Adrenal gland (tissue), 12 donors: ENCODE results near the gene TADA2B. TPM values are rescaled to one million over a fixed set of nuclear protein-coding genes. Genes with fewer than 3 reads are reported as not detected.
A peak's percentile ranks its signal among the peaks of the same experiment; 100 is the strongest.

Experiments
- DNase-seq, 7 donors: peaks; one replicate each; pipeline ENCODE4 v3.0.0-alpha.2; 2019 to 2020
- H3K27ac ChIP-seq, 5 donors: fragments of 200-600 bp; sonication (generic) in 4 of 5; 1 replicate in 3 of 5; 2 replicates in 2 of 5; pipeline versions ENCODE4 v1.5.1 to v1.8.0; 2016 to 2020; ENCODE audit warnings: mild to moderate bottlenecking in 1 of 5
- H3K27me3 ChIP-seq: fragments of 200-600 bp; 2 replicates; pipeline ENCODE4 v1.8.0; 2021
- H3K36me3 ChIP-seq, 2 donors: fragments of 200-600 bp; replicated peaks in 1 of 2; 1 replicate in 1 of 2; 2 replicates in 1 of 2; pipeline versions ENCODE4 v1.5.1 to v1.8.0; 2018 to 2022
- H3K4me1 ChIP-seq, 2 donors: fragments of 200-600 bp; replicated peaks in 1 of 2; 1 replicate in 1 of 2; 2 replicates in 1 of 2; pipeline versions ENCODE4 v1.5.1 to v1.8.0; 2018 to 2021
- H3K4me3 ChIP-seq, 4 donors: fragments of 200-600 bp; sonication (generic) in 3 of 4; one replicate each; pipeline ENCODE4 v1.5.1; 2016 to 2018
- H3K9me3 ChIP-seq, 3 donors: fragments of 200-600 bp; sonication (generic) in 1 of 3; replicated peaks in 1 of 3; 1 replicate in 2 of 3; 2 replicates in 1 of 3; pipeline versions ENCODE4 v1.5.1 to v1.8.0; 2016 to 2021
- CTCF ChIP-seq, 6 experiments: fragments of 450-650 bp in 4 of 6; fragments of 200-600 bp in 2 of 6; sonication (generic) in 1 of 6; IDR thresholded peaks; 1 replicate in 5 of 6; 2 replicates in 1 of 6; pipeline versions ENCODE4 v1.5.1 to v1.8.0; 2016 to 2021; ENCODE audit warnings: antibody characterized with exemption in 6 of 6, mild to moderate bottlenecking in 2 of 6, moderate library complexity in 1 of 6
- POLR2A ChIP-seq, 2 donors: fragments of 450-650 bp; IDR thresholded peaks; one replicate each; pipeline ENCODE4 v1.6.1; 2017; ENCODE audit warnings: antibody characterized with exemption in 2 of 2, mild to moderate bottlenecking in 2 of 2, moderate library complexity in 1 of 2
- WGBS, 4 donors: extraction: QIAGEN DNeasy Blood & Tissue Kit in 2 of 4; methylation state at CpG; one replicate each; pipeline versions ENCODE4 v1.1.5 to v1.1.7; 2013 to 2017; 5-methylcytosine and 5-hydroxymethylcytosine counted together
- intact Hi-C, 2 donors: fragments of 100-400 bp; cut with DNase I; formaldehyde crosslinking; loops; one replicate each; pipeline versions ENCODE4 v1.14.1 to v1.15.0; 2022 to 2023
- polyA plus RNA-seq, 3 donors: library from polyadenylated mRNA; stranded (reverse); fragments of 200-250 nt in 2 of 3; fragments of 350-450 nt in 1 of 3; fragmentation: Illumina TruSeq in 1 of 3; extraction: RNeasy Lipid Tissue Mini Kit (QIAGEN cat#74804) in 1 of 3; gene quantifications; one replicate each; pipeline ENCODE4 v1.2.3, GENCODE V29; 2013 to 2014
- total RNA-seq, 9 donors: library from RNA; depleted of rRNA in 4 of 9; stranded (reverse); fragments of >200 nt in 4 of 9; fragments of 120-200 nt in 1 of 9; fragmentation: NEBNext Ultra II Directional in 1 of 9; extraction: Animal tissue kit (Norgen Biotek cat#: 25700) in 1 of 9; gene quantifications; one replicate each; pipeline versions ENCODE4 v1.1.0 to v1.2.4, GENCODE V29; 2013 to 2023
- donor health status: healthy with polysubstance abuse.
- donor health status: Bipolar disorder and iron deficiency.
- donor health status: DM: yes; HTN: yes; CAD: no.
- donor health status: DM: no; HTN: no; CAD: no.
- donor health status: DM: no; HTN: no; CAD: no.
- donor health status: DM: yes; HTN: yes; CAD: no.

The TADA2B gene
- total and polyA plus RNA-seq, 12 donors = 13.3 to 60.8 (median 32.4) TPM

GRCh38 chr4:7051905-7052304 lies 8.7 kb downstream of the TADA2B start:
- no peaks in the 10 kb centered on the region for H3K27me3 ChIP-seq
- TF ChIP-seq CTCF (IDR thresholded peaks at IDR 0.05) (no peak), POLR2A (IDR thresholded peaks at IDR 0.05) (no peak)
- peaks cover 0 to 24% of the 10 kb centered on the region in 2 donors for H3K36me3 ChIP-seq
- no peaks in the 10 kb centered on the region for H3K9me3 ChIP-seq
- 44 to 54% (median 51%) methylated on average over 12 to 14 of the region's 14 CpGs; no CpG with 5 or more reads in 1 of the 4 donors for WGBS, 4 donors
- peaks cover 29 to 46% of the 10 kb centered on the region in 2 donors for H3K4me1 ChIP-seq
- H3K4me3 ChIP-seq = no peak overlapping the region
- intact Hi-C loops = no loop called here
- peak overlapping the region; percentile 42 to 82 (median 76) for H3K27ac ChIP-seq
- DNase-seq = peak; percentile 63 to 89 (median 85)

GRCh38 chr4:7052313-7052712 lies 9.1 kb downstream of the TADA2B start:
- intact Hi-C loops = no loop called here
- DNase-seq = no peak
- Histone ChIP-seq H3K4me3 (no peak overlapping the region), H3K9me3 (no peaks in the 10 kb centered on the region), H3K4me1 (peaks cover 29 to 43% of the 10 kb centered on the region in 2 donors), H3K27ac (peak overlapping the region; percentile 42 to 82 (median 76)), H3K36me3 (peaks cover 0 to 24% of the 10 kb centered on the region in 2 donors), H3K27me3 (no peaks in the 10 kb centered on the region)
- WGBS, 4 donors = 45 to 51% (median 47%) methylated on average over 7 to 14 of the region's 14 CpGs
- TF ChIP-seq CTCF (IDR thresholded peaks at IDR 0.05) (no peak), POLR2A (IDR thresholded peaks at IDR 0.05) (no peak)

GRCh38 chr4:7052923-7053715 lies 9.9 kb downstream of the TADA2B start:
- Histone ChIP-seq H3K36me3 (peaks cover 0 to 24% of the 10 kb centered on the region in 2 donors), H3K27ac (peak overlapping the region in 3 of 5 donors; percentile 76 to 82 (median 76)), H3K4me3 (no peak overlapping the region), H3K27me3 (no peaks in the 10 kb centered on the region), H3K9me3 (no peaks in the 10 kb centered on the region), H3K4me1 (peaks cover 29 to 43% of the 10 kb centered on the region in 2 donors)
- TF ChIP-seq CTCF (IDR thresholded peaks at IDR 0.05) (no peak), POLR2A (IDR thresholded peaks at IDR 0.05) (no peak)
- intact Hi-C loops = no loop called here
- WGBS, 4 donors = 58 to 73% (median 69%) methylated on average over 12 to 20 of the region's 20 CpGs
- DNase-seq = peak in 6 of 7 donors; percentile 52 to 72 (median 63)

GRCh38 chr4:7054106-7054880 lies 11.1 kb downstream of the TADA2B start:
- Histone ChIP-seq H3K36me3 (peaks cover 0 to 27% of the 10 kb centered on the region in 2 donors), H3K27ac (peak overlapping the region in 1 of 5 donors; percentile 76), H3K27me3 (no peaks in the 10 kb centered on the region), H3K4me3 (no peak overlapping the region), H3K9me3 (no peaks in the 10 kb centered on the region), H3K4me1 (peaks cover 29 to 41% of the 10 kb centered on the region in 2 donors)
- no peak for DNase-seq
- intact Hi-C loops = no loop called here
- TF ChIP-seq CTCF (IDR thresholded peaks at IDR 0.05) (no peak), POLR2A (IDR thresholded peaks at IDR 0.05) (no peak)
- 96 to 97% (median 97%) methylated on average over 46 to 52 of the region's 52 CpGs for WGBS, 4 donors
